ENCODE results near the gene BIN1. TPM values are rescaled to one million over a fixed set of nuclear protein-coding genes. Genes with fewer than 3 reads are reported as not detected.

The BIN1 gene, protein sequence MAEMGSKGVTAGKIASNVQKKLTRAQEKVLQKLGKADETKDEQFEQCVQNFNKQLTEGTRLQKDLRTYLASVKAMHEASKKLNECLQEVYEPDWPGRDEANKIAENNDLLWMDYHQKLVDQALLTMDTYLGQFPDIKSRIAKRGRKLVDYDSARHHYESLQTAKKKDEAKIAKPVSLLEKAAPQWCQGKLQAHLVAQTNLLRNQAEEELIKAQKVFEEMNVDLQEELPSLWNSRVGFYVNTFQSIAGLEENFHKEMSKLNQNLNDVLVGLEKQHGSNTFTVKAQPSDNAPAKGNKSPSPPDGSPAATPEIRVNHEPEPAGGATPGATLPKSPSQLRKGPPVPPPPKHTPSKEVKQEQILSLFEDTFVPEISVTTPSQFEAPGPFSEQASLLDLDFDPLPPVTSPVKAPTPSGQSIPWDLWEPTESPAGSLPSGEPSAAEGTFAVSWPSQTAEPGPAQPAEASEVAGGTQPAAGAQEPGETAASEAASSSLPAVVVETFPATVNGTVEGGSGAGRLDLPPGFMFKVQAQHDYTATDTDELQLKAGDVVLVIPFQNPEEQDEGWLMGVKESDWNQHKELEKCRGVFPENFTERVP
- 10 to 100 TPM; 32.0 to 36.0 TPM for total RNA-seq
- polyA plus RNA-seq (ENCODE audit: insufficient read length in 6 of 6), result 10 to 100 TPM; 62.4 to 98.7 (median 79.6) TPM
- long read RNA-seq, donor 1, transcript BIN1-211 (14 exons, 2,143 nt), result major isoform, 8 of 29 reads
- long read RNA-seq, donor 1, transcript BIN1-209 (15 exons, 2,293 nt), result major isoform, 8 of 29 reads
- long read RNA-seq, donor 1, partial matches to known transcripts, result 11 of 29 reads
- long read RNA-seq, donor 1, other reads (novel, unspliced or antisense), result 0 of 29 reads
- long read RNA-seq, donor 2, transcript BIN1-209 (15 exons, 2,293 nt), result major isoform, 14 of 27 reads
- long read RNA-seq, donor 2, partial matches to known transcripts, result 9 of 27 reads
- long read RNA-seq, donor 2, other reads (novel, unspliced or antisense), result 0 of 27 reads
- long read RNA-seq, donor 3, transcript BIN1-211 (14 exons, 2,143 nt), result minor isoform, 5 of 34 reads
- long read RNA-seq, donor 3, transcript BIN1-209 (15 exons, 2,293 nt), result major isoform, 11 of 34 reads
- long read RNA-seq, donor 3, partial matches to known transcripts, result 17 of 34 reads
- long read RNA-seq, donor 3, other reads (novel, unspliced or antisense), result 0 of 34 reads
- long read RNA-seq, donor 4, transcript BIN1-209 (15 exons, 2,293 nt), result major isoform, 15 of 33 reads
- long read RNA-seq, donor 4, transcript BIN1-211 (14 exons, 2,143 nt), result minor isoform, 10 of 33 reads
- long read RNA-seq, donor 4, partial matches to known transcripts, result 2 of 33 reads
- long read RNA-seq, donor 4, other reads (novel, unspliced or antisense), result 4 of 33 reads
- long read RNA-seq, donor 5, transcript BIN1-209 (15 exons, 2,293 nt), result minor isoform, 7 of 17 reads
- long read RNA-seq, donor 5, transcript BIN1-211 (14 exons, 2,143 nt), result major isoform, 9 of 17 reads
- long read RNA-seq, donor 5, partial matches to known transcripts, result 0 of 17 reads
- long read RNA-seq, donor 5, other reads (novel, unspliced or antisense), result 0 of 17 reads
- long read RNA-seq, donor 6, transcript BIN1-204 (13 exons, 2,074 nt), result major isoform, 5 of 32 reads
- long read RNA-seq, donor 6, transcript BIN1-211 (14 exons, 2,143 nt), result major isoform, 5 of 32 reads
- long read RNA-seq, donor 6, transcript BIN1-209 (15 exons, 2,293 nt), result major isoform, 5 of 32 reads
- long read RNA-seq, donor 6, partial matches to known transcripts, result 16 of 32 reads
- long read RNA-seq, donor 6, other reads (novel, unspliced or antisense), result 0 of 32 reads
- long read RNA-seq, donor 7, transcript BIN1-209 (15 exons, 2,293 nt), result major isoform, 7 of 14 reads
- long read RNA-seq, donor 7, partial matches to known transcripts, result 0 of 14 reads
- long read RNA-seq, donor 7, other reads (novel, unspliced or antisense), result 0 of 14 reads
- long read RNA-seq, donor 8, transcript BIN1-209 (15 exons, 2,293 nt), result major isoform, 7 of 26 reads
- long read RNA-seq, donor 8, partial matches to known transcripts, result 12 of 26 reads
- long read RNA-seq, donor 8, other reads (novel, unspliced or antisense), result 0 of 26 reads
- long read RNA-seq, donor 9, partial matches to known transcripts, result 0 of 1 reads
- long read RNA-seq, donor 9, other reads (novel, unspliced or antisense), result 0 of 1 reads
- long read RNA-seq, donor 10, transcript BIN1-204 (13 exons, 2,074 nt), result minor isoform, 8 of 42 reads
- long read RNA-seq, donor 10, transcript BIN1-209 (15 exons, 2,293 nt), result minor isoform, 9 of 42 reads
- long read RNA-seq, donor 10, transcript BIN1-211 (14 exons, 2,143 nt), result major isoform, 15 of 42 reads
- long read RNA-seq, donor 10, partial matches to known transcripts, result 0 of 42 reads
- long read RNA-seq, donor 10, other reads (novel, unspliced or antisense), result 10 of 42 reads
- long read RNA-seq, donor 11, full-length matches to known transcripts, result 43 of 141 reads
- long read RNA-seq, donor 11, partial matches to known transcripts, result 92 of 141 reads
- long read RNA-seq, donor 11, other reads (novel, unspliced or antisense), result 6 of 141 reads
- long read RNA-seq, donor 12, transcript BIN1-209 (15 exons, 2,293 nt), result major isoform, 7 of 12 reads
- long read RNA-seq, donor 12, partial matches to known transcripts, result 0 of 12 reads
- long read RNA-seq, donor 12, other reads (novel, unspliced or antisense), result 0 of 12 reads

GRCh38 chr2:127106991-127107621 is at the start of gene BIN1:
BIN1 (minus strand) TSS chr2:127107154; CDS start chr2:127106943, 211 bp downstream.
- Histone ChIP-seq H3K4me1 (peaks cover 0 to 17% of the 10 kb centered on the region in 2 donors), H3K27me3 (peaks cover 0 to 41% of the 10 kb centered on the region in 2 donors), H3K9me3 (no peaks in the 10 kb centered on the region), H3K4me3 (peak within 1 kb of the TSS; percentile 66 to 94), H3K36me3 (no peaks in the 10 kb centered on the region), H3K27ac (peak within 1 kb of the TSS; percentile 63 to 75)
- intact Hi-C loops (cut with DNase I), result no loop called here
- DNase-seq, result peak; percentile 87 to 97 (median 91)
- peak; percentile 93 for ATAC-seq
- no peak for TF ChIP-seq CTCF (IDR thresholded peaks at IDR 0.05)

GRCh38 chr2:127155947-127156346 is 49.0 kb upstream of the BIN1 start:
- no peaks in the 10 kb centered on the region for H3K9me3 ChIP-seq
- TF ChIP-seq CTCF (IDR thresholded peaks at IDR 0.05), result no peak
- ATAC-seq (peak; percentile 76), DNase-seq (peak in 2 of 4 donors; percentile 54 to 70)
- intact Hi-C loops (cut with DNase I), result no loop called here
- H3K27me3 ChIP-seq, result no peaks in the 10 kb centered on the region
- no peaks in the 10 kb centered on the region for H3K36me3 ChIP-seq
- peaks cover 0 to 2% of the 10 kb centered on the region in 2 donors for H3K4me1 ChIP-seq
- H3K4me3 ChIP-seq, result no peak overlapping the region
- no peak overlapping the region for H3K27ac ChIP-seq

GRCh38 chr2:127155028-127155581 is 48.2 kb upstream of the BIN1 start:
- ATAC-seq (peak; percentile 23), DNase-seq (peak in 2 of 4 donors; percentile 51 to 62)
- no peak overlapping the region for H3K4me3 ChIP-seq
- H3K4me1 ChIP-seq, result peaks cover 0 to 2% of the 10 kb centered on the region in 2 donors
- intact Hi-C loops (cut with DNase I), result no loop called here
- no peaks in the 10 kb centered on the region for H3K36me3 ChIP-seq
- no peaks in the 10 kb centered on the region for H3K9me3 ChIP-seq
- H3K27ac ChIP-seq, result peak overlapping the region in 1 of 2 donors; percentile 44
- H3K27me3 ChIP-seq, result no peaks in the 10 kb centered on the region
- TF ChIP-seq CTCF (IDR thresholded peaks at IDR 0.05), result no peak
